ENCODE data around the gene MCF2.

- TF ChIP-seq CTCF (IDR thresholded peaks at IDR 0.05 in 2 of 3, conservative IDR thresholded peaks at IDR 0.05 in 1 of 3; ENCODE audit: control insufficient read depth in 2 of 3, extremely low read depth in 1 of 3, insufficient read depth in 1 of 3, low read depth in 3 of 3, low read length in 3 of 3) = no peak
- no peak for TF ChIP-seq REST (IDR thresholded peaks at IDR 0.05; ENCODE audit: low read depth, low read length)
- TF ChIP-seq EGR1 (IDR thresholded peaks at IDR 0.05; ENCODE audit: borderline replicate concordance in 1 of 2, low read depth in 2 of 2, low read length in 2 of 2) = no peak
- no peak for TF ChIP-seq JUND (IDR thresholded peaks at IDR 0.05; ENCODE audit: low read depth, low read length)
These were observed 16.0 kb downstream of the MCF2 start for GRCh38 chrX:139691843-139692505.
